ENCODE measurements around the gene KLHL20.
A peak's percentile ranks its signal among the peaks of the same experiment; 100 is the strongest.
"Not testable (repeated sequence)": the region's sequence is repeated elsewhere in the genome, so short reads cannot be mapped to it uniquely, and the experiment has no call there.

The KLHL20 gene

DNA sequence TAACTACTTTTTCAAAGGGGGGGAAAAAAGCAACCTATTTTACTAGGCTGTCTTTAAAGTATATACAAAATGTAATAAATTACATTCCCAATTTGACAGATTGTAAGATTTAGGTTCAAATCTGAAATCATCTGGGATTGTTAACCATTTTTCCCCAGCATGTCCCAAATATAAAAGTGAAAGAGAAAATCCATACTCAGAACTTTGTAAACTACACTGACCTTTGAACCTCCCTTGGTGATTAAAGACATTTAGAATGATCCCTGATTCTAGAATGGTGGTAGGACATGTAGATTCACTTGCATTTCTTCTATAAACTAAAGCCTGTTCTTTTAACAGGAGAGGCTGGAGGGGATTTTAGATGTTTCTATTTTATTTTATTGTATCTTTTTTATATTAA, 39.0 kb downstream of the KLHL20 start:
- DNase-seq = no peak

DNA sequence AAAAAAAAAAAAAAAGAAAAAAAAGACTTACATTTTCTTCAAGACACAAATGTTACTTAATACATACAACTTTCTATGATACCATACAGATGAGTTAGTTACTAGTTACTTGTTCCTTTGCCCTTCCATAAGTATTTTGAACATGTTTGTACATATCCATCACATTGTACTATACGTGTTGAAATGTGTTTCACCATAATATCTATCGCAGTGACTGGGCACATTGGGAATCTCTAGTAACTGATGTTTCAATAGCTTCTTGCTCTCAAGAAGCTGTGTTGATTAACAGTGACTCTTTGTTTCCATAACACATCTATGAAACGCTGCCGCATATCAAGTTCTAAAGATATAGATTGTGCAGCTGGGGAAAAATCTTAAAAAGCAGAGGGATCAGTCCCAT, 42.9 kb downstream of the KLHL20 start:
- DNase-seq = no peak

GRCh38 chr1:173758110-173758509, 43.3 kb downstream of the KLHL20 start:
- DNase-seq = no peak

DNA sequence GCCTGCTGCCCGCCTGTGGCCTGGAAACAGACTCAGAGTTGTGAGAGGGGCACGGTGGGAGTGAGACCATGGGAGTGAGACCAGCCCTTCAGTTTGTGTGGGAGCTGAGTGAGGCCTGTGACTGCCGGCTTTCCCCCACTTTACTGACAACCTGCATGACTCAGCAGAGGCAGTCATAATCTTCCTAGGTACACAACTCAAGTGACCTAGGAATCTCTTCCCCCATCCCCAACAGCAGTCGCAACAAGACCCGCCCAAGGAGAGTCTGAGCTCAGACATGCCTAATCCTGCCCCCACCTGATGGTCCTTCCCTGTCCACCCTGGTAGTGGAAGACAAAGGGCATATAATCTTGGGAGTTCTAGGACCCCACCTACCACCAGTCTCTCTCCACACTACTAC, 44.2 kb downstream of the KLHL20 start:
- no peak for DNase-seq

DNA sequence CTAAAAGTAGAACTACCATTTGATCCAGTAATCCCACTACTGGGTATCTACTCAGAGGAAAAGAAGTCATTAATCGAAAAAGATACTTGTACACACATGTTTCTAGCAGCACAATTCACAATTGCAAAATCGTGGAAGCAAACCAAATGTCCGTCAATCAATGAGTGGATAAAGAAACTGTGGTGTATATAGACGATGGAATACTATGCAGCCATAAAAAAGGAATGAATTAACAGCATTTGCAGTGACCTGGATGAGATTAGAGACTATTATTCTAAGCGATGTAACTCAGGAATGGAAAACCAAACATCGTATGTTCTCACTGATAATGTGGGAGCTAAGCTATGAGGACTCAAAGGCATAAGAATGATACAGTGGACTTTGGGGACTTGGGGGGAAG, 49.5 kb downstream of the KLHL20 start:
- DNase-seq = not testable (repeated sequence)

DNA sequence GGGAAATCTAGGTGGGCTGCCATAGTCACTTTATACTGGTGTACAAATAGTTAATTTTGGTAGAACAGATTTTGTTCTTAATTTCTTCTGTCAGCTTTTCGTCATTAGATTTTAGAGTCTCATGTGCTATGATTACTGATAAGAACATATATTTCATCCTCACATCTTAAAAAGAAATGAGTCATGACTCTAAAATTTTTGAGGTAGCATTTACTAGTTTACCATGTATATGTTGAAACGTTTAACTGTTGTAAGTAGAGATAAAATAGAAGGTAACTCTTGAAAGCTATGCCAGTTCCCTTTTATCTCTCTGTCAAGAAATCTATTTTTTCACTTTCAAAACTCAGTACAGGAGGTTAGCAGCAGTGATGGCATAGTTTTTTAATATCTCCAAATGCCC, 53.4 kb downstream of the KLHL20 start:
- no peak for DNase-seq

DNA sequence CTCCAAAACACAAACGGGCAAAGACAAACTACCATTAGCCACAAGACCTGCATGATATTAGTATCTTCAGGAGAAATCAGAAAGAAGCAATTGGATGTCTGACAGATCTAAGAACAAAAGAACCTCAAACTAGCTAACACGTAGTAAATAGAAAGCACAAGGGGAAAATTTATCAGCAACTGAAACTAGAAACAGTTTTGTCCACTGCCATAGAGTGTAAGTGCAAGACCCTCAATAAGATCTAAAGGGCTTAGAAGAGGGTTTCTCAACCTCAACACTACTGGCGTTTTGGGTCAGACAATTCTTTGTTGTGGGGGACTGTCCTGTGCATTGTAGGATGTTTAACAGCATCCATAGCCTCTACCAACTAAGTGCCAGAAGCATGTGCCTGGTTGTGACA, 54.0 kb downstream of the KLHL20 start:
- no peak for DNase-seq

GRCh38 chr1:173770330-173770729, 55.5 kb downstream of the KLHL20 start:
- not testable (repeated sequence) for DNase-seq

DNA sequence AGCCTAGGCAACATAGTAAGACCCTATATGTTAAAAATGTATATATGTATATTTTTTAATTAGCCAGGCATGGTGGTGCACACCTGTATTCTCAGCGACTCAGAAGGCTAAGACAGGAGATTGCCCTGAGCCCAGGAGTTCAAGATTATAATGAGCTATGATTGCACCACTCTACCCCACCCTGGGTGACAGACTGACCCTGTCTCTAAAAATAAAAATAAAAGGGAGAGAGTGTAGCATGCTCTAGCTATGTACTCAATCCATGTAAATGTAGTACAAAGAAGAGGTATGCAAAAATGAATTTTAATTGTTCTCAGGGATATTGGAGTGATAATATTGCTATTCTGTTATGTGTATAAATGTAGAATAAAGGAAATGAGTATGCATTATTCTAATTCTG, 56.8 kb downstream of the KLHL20 start:
- DNase-seq = no peak

DNA sequence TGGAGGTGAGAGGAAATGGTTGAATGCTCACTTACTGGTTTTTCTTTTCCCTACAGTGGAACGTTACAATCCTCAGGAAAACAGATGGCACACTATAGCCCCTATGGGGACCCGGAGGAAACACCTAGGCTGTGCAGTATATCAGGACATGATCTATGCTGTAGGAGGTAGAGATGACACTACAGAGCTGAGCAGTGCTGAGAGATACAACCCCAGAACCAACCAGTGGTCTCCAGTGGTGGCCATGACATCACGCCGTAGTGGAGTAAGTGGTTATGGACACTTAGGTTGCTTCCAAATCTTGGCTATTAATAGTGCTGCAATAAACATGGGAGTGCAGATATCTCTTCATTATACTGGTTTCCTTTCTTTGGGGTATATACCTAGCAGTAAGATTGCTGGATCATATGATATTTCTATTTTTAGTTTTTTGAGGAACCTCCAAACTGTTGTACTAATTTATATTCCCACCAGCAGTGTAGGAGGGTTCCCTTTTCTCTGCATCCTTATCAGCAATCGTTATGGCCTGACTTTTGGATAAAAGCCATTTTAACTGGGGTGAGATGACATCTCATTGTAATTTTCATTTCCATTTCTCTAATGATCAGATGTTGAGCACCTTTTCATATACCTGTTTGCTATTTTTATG, 60.9 kb downstream of the KLHL20 start:
- no peak for DNase-seq

- DNase-seq = no peak
These were observed 65.2 kb downstream of the KLHL20 start for GRCh38 chr1:173779936-173780335.

- DNase-seq = no peak
These were observed 70.2 kb downstream of the KLHL20 start for GRCh38 chr1:173784997-173785396.

GRCh38 chr1:173789841-173790240, 75.1 kb downstream of the KLHL20 start:
- no peak for DNase-seq

DNA sequence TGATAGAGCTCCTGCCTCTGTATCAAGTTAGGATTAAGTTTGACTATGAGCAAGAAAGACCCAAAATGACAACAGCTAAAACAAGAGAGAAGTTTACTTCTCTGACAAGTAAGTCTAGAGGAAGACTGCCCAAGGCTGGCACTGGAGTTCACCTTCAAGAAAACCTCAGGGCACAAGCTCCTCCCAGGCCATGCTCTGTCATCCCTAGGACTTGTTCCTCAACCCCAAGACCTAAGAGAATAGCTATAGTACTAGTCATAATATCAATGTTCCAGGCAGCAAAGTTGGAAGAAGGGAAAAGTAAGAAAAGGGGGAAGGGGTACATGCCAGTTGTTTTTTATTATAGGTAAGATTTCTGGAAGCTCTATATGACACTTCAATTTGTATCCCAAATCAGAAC, 83.3 kb downstream of the KLHL20 start:
- no peak for DNase-seq

- DNase-seq = not testable (repeated sequence)
These were observed 85.2 kb downstream of the KLHL20 start for GRCh38 chr1:173799995-173800394.

GRCh38 chr1:173802961-173803360, 88.2 kb downstream of the KLHL20 start:
- DNase-seq = no peak

DNA sequence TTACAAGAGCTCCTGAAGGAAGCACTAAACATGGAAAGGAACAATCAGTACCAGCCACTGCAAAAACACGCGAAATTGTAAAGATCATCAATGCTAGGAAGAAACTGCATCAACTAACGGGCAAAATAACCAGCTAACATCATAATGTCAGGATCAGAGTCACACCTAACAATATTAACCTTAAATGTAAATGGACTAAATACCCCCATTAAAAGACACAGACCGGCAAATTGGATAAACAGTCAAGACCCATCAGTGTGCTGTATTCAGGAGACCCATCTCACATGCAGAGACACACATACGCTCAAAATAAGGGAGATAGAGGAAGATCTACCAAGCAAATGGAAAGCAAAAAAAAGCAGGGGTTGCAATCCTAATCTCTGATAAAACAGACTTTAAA, 98.9 kb downstream of the KLHL20 start:
- not testable (repeated sequence) for DNase-seq

DNA sequence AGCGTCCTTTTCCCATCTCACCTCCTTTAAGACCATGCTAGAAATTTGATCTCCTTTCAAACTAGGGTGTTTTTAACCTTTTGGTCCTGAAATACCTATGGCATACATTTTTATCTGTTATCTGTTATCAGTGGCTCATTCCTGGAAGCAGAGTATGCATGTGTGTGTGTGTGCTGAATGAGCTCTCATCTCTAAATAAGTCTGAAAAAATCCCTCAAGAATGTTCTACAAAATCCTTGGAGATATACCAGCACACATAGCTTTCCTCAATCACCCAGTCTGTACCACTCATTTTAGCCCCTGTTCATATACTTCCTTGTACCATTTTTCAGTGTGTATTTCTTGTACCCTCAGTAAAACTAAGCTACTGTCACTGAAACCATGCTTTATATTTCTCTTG, 103.7 kb downstream of the KLHL20 start:
- no peak for DNase-seq

- no peak for DNase-seq
These were observed 106.9 kb downstream of the KLHL20 start for GRCh38 chr1:173821680-173822079.

- no peak for DNase-seq
These were observed 109.1 kb downstream of the KLHL20 start for GRCh38 chr1:173823781-173824314.

GRCh38 chr1:173824315-173825081, 109.7 kb downstream of the KLHL20 start, which contains the start of the genes CENPL and DARS2:
CENPL (minus strand) TSS chr1:173824883; CDS start chr1:173811299, 13,584 bp downstream.
DARS2 (plus strand) TSS chr1:173824673; CDS start chr1:173825230, 557 bp downstream.
- DNase-seq = peak; percentile 97 to 99

DNA sequence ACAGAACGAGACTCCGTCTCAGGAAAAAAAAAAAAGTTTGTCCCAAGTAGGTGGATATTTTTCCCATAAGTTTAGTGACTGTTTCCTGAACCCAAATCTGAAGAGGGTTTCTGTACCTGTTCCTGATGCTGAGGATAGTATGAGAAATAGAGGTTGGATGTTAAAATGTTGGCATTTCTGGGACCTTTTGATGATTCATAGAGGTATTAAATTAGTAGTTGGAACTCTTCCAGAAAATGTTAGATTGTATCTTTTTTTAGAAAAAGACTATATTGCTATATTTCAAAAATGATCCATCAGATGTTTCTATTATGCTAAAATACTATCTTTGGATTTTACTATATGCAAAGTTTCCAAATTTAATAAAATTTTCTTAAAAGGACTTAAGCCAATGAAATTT, 112.8 kb downstream of the KLHL20 start:
- no peak for DNase-seq

- DNase-seq = no peak
These were observed 118.0 kb downstream of the KLHL20 start for GRCh38 chr1:173832748-173833147.

All from NCI-H2081 (cell line).